Neural progenitor cell (in vitro differentiated cells): Measurements from ENCODE around the gene HIPK2.

Experiments used
- CTCF ChIP-seq: fragments of 200-600 bp; sonication (generic); IDR thresholded peaks from 2 replicates; pipeline ENCODE4 v1.5.1; 2017; ENCODE audit warnings: antibody characterized with exemption, mild to moderate bottlenecking
- EZH2 ChIP-seq: fragments of 200-600 bp; sonication (generic); IDR thresholded peaks from 2 replicates; pipeline ENCODE4 v1.6.1; 2017; ENCODE audit warnings: antibody characterized with exemption, mild to moderate bottlenecking, moderate library complexity

- TF ChIP-seq EZH2 = no peak
- no peak for TF ChIP-seq CTCF
Measured at GRCh38 chr7:139693651-139694388, 84.0 kb downstream of the HIPK2 start.
